Endothelial cell of umbilical vein (primary cell): Measurements from ENCODE around the gene TBCD.

Source experiments
- CTCF ChIP-seq, 2 donors: IDR thresholded peaks; 1 replicate in 1 of 2; 2 replicates in 1 of 2; pipeline ENCODE4 v1.5.1; 2011; ENCODE audit warnings: low read length in 2 of 2, mild to moderate bottlenecking in 2 of 2, moderate library complexity in 2 of 2, control low read depth in 1 of 2, inconsistent platforms in 1 of 2, low read depth in 1 of 2; ENCODE audit not compliant: insufficient read depth in 1 of 2; ENCODE audit errors: extremely low read depth in 1 of 2
- EZH2 ChIP-seq: IDR thresholded peaks from 2 replicates; pipeline ENCODE4 v1.6.1; 2012; ENCODE audit warnings: borderline replicate concordance, low read depth, mild to moderate bottlenecking, moderate library complexity, low read length, inconsistent platforms; ENCODE audit not compliant: severe bottlenecking
- MYC ChIP-seq: IDR thresholded peaks from one replicate; pipeline ENCODE4 v1.6.1; 2011; ENCODE audit warnings: mild to moderate bottlenecking, low read depth, low read length
- POLR2A ChIP-seq: IDR thresholded peaks from 2 replicates; pipeline ENCODE4 v1.6.1; 2012; ENCODE audit warnings: low read depth, mild to moderate bottlenecking, control low read depth, low read length
- POLR2AphosphoS5 ChIP-seq: IDR thresholded peaks from 2 replicates; pipeline ENCODE4 v1.6.1; 2012; ENCODE audit warnings: low read depth, mild to moderate bottlenecking, control low read depth, low read length, moderate library complexity; ENCODE audit not compliant: insufficient read depth

- TF ChIP-seq CTCF (IDR thresholded peaks at IDR 0.05; ENCODE audit: extremely low read depth in 1 of 2, insufficient read depth in 1 of 2, low read depth in 1 of 2, low read length in 2 of 2): peak; percentile 31 to 56
- peak; percentile 87 for TF ChIP-seq MYC
- no peak for TF ChIP-seq POLR2A
- no peak for TF ChIP-seq EZH2
- TF ChIP-seq POLR2AphosphoS5: peak; percentile 83
These were observed 94.3 kb downstream of the TBCD start for GRCh38 chr17:82846061-82846691.
